ENCODE results near the gene STK11.

STK11 gene

DNA sequence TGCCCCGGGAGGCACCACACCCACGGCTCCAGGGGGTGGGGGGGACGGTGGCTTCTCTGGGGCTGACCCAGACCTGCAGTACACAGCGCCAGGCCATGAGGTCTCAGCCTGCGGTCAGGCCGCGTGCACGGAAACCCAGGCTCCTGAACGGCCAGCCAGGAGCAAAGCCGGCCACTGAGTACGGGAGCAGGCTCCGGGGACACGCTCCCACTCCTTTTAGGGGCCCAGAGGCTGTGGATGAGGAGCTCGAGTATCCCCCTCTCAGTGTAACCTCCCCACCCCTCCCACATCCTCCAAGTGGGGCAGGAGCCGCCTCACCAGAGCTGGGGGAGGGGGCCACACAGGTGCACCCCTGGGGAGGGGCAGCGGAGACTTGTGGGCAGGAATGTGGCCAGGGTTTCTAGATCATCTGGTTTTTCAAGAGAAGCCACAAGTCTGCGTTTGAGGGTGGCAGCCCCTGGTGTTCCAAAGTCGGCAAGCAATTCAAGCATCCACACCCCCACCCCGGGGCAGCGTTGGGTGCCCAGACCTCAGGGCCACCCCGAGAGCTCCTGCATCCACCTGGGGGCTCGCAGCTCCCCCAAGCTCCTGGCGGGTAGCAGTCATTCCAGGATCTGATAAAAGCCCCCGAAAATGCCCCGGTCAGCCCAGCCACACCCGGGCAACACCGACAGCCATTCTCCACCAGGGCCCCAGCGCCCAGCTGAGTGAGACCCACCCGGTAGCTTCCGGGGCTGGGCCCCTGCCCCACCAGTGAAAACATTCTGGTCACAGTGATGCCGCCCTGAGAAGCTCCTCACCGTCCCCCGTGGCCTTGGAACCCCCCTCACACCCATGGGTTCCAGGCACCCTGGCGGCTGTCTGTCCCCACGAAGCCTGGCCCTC is 37.6 kb upstream of the STK11 start:
- DNase-seq = no peak
- Histone ChIP-seq H3F3A (ENCODE audit: insufficient read depth, low read length) (no peaks in the 10 kb centered on the region), H3K36me3 (replicated peaks; ENCODE audit: insufficient read depth, low read length) (no peaks in the 10 kb centered on the region), H4K20me1 (ENCODE audit: insufficient read depth, low read length) (no peaks in the 10 kb centered on the region), H3K27me3 (replicated peaks; ENCODE audit: insufficient read depth, low read length) (no peaks in the 10 kb centered on the region), H3K4me3 (ENCODE audit: low read length) (no peak overlapping the region), H3K9me3 (replicated peaks; ENCODE audit: insufficient read depth, low read length) (no peaks in the 10 kb centered on the region), H3K4me1 (ENCODE audit: low read length) (no peaks in the 10 kb centered on the region), H3K79me2 (ENCODE audit: low read length) (peaks cover 89% of the 10 kb centered on the region), H2AFZ (ENCODE audit: low read length) (no peak overlapping the region), H3K9ac (ENCODE audit: low read length) (no peak overlapping the region), H3K4me2 (ENCODE audit: low read depth, low read length) (no peak overlapping the region), H3K9me2 (replicated peaks; ENCODE audit: insufficient read depth, low read length) (no peaks in the 10 kb centered on the region), H3K27ac (ENCODE audit: low read length) (no peak overlapping the region)
- TF ChIP-seq EZH2 (optimal IDR thresholded peaks at IDR 0.05; ENCODE audit: low read depth, low read length) (no peak), EZH2phosphoT487 (IDR thresholded peaks at IDR 0.05; ENCODE audit: low read length) (no peak)
- TF ChIP-seq, protein P1, sequence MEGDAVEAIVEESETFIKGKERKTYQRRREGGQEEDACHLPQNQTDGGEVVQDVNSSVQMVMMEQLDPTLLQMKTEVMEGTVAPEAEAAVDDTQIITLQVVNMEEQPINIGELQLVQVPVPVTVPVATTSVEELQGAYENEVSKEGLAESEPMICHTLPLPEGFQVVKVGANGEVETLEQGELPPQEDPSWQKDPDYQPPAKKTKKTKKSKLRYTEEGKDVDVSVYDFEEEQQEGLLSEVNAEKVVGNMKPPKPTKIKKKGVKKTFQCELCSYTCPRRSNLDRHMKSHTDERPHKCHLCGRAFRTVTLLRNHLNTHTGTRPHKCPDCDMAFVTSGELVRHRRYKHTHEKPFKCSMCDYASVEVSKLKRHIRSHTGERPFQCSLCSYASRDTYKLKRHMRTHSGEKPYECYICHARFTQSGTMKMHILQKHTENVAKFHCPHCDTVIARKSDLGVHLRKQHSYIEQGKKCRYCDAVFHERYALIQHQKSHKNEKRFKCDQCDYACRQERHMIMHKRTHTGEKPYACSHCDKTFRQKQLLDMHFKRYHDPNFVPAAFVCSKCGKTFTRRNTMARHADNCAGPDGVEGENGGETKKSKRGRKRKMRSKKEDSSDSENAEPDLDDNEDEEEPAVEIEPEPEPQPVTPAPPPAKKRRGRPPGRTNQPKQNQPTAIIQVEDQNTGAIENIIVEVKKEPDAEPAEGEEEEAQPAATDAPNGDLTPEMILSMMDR (IDR thresholded peaks at IDR 0.05; ENCODE audit: low read length) = no peak

DNA sequence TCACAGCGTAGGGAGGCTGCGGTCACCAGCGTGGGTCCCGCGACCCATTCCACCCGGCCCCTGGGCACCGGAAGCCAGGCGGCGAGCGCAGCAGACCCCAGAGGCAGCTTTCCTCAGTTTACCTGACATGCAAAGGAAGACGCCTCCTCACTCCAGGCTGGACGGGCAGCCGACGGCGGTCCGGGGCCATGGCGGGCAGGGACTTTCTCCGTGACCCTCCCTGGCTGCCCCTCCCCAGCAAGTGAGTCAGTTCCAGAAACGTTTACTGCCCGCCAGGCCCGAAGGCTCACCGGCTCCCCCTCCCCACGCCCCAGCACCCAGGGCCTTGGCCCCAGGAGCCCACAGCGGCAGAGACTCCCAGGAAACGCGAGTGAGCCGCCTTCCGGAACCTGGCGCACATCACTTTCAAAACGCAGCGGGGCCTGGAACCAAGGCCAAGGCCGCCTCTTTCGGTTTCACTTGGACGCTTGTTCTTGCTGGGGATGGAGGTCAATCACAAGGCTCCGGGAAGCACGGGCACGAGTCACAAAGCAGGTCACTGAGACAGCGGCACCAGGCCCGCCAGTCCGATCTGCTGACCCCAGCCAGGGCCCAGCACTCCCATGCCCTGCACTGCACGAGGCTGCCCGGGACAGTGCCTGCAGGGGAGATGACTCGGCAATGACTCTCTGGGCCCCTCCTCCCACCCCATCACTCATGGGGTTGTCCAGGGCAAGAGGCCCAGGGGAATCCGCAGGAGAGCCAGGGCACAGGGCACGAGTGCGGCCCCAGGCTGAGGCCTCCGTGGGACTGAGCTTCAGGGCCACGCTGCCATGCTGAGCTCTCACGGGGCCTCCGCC is 36.8 kb upstream of the STK11 start:
- Histone ChIP-seq H3K79me2 (ENCODE audit: low read length) (peaks cover 88% of the 10 kb centered on the region), H4K20me1 (ENCODE audit: insufficient read depth, low read length) (no peaks in the 10 kb centered on the region), H3K4me3 (ENCODE audit: low read length) (no peak overlapping the region), H3K9me2 (replicated peaks; ENCODE audit: insufficient read depth, low read length) (no peaks in the 10 kb centered on the region), H3K27ac (ENCODE audit: low read length) (no peak overlapping the region), H3K9me3 (replicated peaks; ENCODE audit: insufficient read depth, low read length) (no peaks in the 10 kb centered on the region), H3K9ac (ENCODE audit: low read length) (no peak overlapping the region), H3K4me1 (ENCODE audit: low read length) (no peaks in the 10 kb centered on the region), H3F3A (ENCODE audit: insufficient read depth, low read length) (no peaks in the 10 kb centered on the region), H3K4me2 (ENCODE audit: low read depth, low read length) (no peak overlapping the region), H3K36me3 (replicated peaks; ENCODE audit: insufficient read depth, low read length) (no peaks in the 10 kb centered on the region), H3K27me3 (replicated peaks; ENCODE audit: insufficient read depth, low read length) (no peaks in the 10 kb centered on the region), H2AFZ (ENCODE audit: low read length) (no peak overlapping the region)
- DNase-seq = no peak
- no peak for TF ChIP-seq EZH2 (optimal IDR thresholded peaks at IDR 0.05; ENCODE audit: low read depth, low read length)
- TF ChIP-seq, protein P1 (IDR thresholded peaks at IDR 0.05; ENCODE audit: low read length) = no peak
- TF ChIP-seq EZH2phosphoT487 (IDR thresholded peaks at IDR 0.05; ENCODE audit: low read length) = no peak

DNA sequence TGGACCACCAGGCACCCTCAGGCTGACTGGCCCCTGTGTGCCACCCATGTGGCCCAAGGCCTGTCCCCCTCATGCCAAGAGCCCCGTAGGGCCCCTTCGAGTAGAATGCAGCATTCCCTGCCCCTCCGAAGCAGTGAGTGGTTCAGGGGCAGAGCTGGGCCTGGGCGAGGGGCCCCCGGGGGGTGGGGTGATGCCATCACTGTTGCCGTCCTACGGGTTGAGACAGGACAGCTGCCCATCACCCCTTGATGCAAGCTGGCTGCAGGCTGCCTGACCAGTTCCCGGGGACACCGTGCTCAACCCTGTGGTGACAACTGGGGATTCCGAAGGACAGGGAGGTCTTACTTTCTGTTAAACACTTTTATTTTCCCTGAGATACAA is 36.2 kb upstream of the STK11 start:
- no peak overlapping the region for H2AFZ ChIP-seq (ENCODE audit: low read length)
- no peaks in the 10 kb centered on the region for H3K27me3 ChIP-seq (replicated peaks; ENCODE audit: insufficient read depth, low read length)
- no peak for DNase-seq
- peaks cover 86% of the 10 kb centered on the region for H3K79me2 ChIP-seq (ENCODE audit: low read length)
- H4K20me1 ChIP-seq (ENCODE audit: insufficient read depth, low read length) = no peaks in the 10 kb centered on the region
- no peak for TF ChIP-seq EZH2phosphoT487 (IDR thresholded peaks at IDR 0.05; ENCODE audit: low read length)
- TF ChIP-seq, protein P1 (IDR thresholded peaks at IDR 0.05; ENCODE audit: low read length) = no peak
- no peak for TF ChIP-seq EZH2 (optimal IDR thresholded peaks at IDR 0.05; ENCODE audit: low read depth, low read length)
- H3K4me3 ChIP-seq (ENCODE audit: low read length) = no peak overlapping the region
- H3K9me2 ChIP-seq (replicated peaks; ENCODE audit: insufficient read depth, low read length) = no peaks in the 10 kb centered on the region
- H3F3A ChIP-seq (ENCODE audit: insufficient read depth, low read length) = no peaks in the 10 kb centered on the region
- H3K9me3 ChIP-seq (replicated peaks; ENCODE audit: insufficient read depth, low read length) = no peaks in the 10 kb centered on the region
- no peak overlapping the region for H3K9ac ChIP-seq (ENCODE audit: low read length)
- no peak overlapping the region for H3K4me2 ChIP-seq (ENCODE audit: low read depth, low read length)
- no peaks in the 10 kb centered on the region for H3K36me3 ChIP-seq (replicated peaks; ENCODE audit: insufficient read depth, low read length)
- H3K4me1 ChIP-seq (ENCODE audit: low read length) = no peaks in the 10 kb centered on the region
- no peak overlapping the region for H3K27ac ChIP-seq (ENCODE audit: low read length)

All from MM.1S (cell line).